ENCODE results near the gene EEF1AKMT1.
"Not testable (repeated sequence)": the region's sequence is repeated elsewhere in the genome, so short reads cannot be mapped to it uniquely, and the experiment has no call there.

Gene EEF1AKMT1

DNA sequence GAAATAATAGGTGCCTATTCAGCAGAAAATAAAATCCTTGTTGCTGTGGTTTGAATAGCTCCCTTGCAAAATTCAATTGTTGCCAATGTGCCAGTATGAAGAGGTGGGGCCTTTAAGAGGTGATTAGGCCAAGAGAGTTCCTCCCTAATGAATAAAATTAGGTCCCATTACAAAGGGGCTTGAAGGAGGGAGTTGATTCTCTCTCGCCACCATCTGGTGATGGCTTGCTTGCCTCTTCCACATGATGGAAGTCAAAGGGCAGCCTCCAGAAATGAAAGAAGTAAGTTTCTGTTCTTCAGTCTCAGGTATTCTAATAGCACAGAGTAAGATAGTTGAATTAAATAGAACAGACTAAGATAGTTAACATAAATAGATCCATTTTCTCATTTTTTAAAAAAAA lies 3.0 kb upstream of the EEF1AKMT1 start:
- no peak for DNase-seq

DNA sequence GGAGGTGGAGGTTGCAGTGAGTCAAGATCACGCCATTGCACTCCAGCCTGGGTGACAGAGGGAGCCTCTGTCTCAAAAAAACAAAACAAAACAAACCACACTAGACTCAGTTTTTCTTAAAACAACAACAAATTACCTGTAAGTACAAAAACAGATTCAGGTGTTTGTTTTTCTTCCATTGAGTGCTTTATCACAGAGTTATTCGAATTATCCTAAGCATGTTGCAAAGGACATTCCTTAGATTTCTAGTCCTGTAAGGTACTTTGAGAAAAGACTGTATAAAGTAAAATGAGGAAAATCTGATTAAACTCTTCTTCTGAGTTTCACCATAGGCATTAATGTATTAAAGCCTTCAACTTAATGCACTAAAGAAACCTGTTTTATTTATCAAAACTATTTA lies 2.2 kb upstream of the EEF1AKMT1 start:
- DNase-seq, result no peak

GRCh38 chr13:20774746-20775145 lies 985 bp upstream of the EEF1AKMT1 start:
- DNase-seq, result no peak

GRCh38 chr13:20772401-20773131 lies 1.2 kb downstream of the EEF1AKMT1 start:
- DNase-seq, result no peak

DNA sequence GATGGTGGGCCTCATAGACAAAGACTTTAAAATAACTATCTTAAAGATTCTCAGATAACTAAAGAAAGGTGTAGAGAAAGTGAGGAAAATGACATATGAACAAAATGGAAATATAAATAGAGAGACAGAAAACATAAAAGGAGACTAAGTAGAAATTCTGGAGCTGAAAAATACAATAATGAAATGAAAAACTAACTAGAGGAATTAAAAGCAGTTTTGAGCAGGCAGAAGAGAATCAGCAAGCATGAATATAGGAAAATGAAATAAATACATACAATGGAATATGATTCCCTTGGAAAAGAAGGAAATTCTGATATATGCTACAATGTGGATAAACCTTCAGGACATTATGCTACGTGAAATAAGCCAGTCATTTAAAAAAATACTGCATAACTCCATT lies 3.9 kb downstream of the EEF1AKMT1 start:
- DNase-seq, result no peak

GRCh38 chr13:20769091-20769490 lies 4.7 kb downstream of the EEF1AKMT1 start:
- no peak for DNase-seq

- DNase-seq, result no peak
Measured at GRCh38 chr13:20767309-20767943, 6.3 kb downstream of the EEF1AKMT1 start.

DNA sequence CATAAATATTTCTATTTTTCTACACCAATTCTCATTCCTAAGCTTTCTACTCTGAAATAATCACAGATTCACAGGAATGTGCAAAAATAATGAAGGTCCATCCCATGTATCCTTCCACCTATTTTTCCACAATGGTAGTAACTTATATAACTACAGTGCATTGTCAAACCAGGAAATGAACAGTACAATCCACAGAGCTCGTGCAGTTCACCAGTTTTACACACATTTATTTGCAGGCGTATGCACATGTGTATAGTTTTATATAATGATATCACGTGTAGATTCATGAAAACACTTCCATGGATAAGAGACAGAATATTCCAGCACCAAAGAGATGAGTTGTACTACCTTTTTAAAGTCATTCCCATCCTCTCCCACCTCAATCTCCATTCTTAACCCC lies 12.9 kb downstream of the EEF1AKMT1 start:
- DNase-seq, result no peak

GRCh38 chr13:20754009-20754408 lies 19.8 kb downstream of the EEF1AKMT1 start:
- no peak for DNase-seq

GRCh38 chr13:20749377-20749776 lies 24.4 kb downstream of the EEF1AKMT1 start:
- no peak for DNase-seq

DNA sequence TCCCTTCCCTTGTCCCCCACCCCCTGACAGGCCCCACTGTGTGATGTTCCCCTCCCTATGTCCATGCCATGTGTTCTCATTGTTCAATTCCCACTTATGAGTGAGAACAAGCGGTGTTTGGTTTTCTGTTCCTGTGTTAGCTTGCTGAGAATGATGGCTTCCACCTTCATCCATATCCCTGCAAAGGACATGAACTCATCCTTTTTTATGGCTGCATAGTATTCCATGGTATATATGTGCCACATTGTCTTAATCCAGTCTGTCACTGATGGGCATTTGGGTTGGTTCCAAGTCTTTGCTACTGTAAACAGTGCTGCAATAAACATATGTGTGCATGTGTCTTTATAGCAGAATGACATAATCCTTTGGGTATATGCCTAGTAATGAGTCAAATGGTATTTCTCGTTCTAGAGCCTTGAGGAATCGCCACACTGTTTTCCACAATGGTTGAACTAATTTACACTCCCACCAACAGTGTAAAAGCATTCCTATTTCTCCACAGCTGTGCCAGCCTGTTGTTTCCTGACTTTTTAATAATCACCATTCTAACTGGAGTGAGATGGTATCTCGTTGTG lies 29.8 kb downstream of the EEF1AKMT1 start:
- DNase-seq, result not testable (repeated sequence)

DNA sequence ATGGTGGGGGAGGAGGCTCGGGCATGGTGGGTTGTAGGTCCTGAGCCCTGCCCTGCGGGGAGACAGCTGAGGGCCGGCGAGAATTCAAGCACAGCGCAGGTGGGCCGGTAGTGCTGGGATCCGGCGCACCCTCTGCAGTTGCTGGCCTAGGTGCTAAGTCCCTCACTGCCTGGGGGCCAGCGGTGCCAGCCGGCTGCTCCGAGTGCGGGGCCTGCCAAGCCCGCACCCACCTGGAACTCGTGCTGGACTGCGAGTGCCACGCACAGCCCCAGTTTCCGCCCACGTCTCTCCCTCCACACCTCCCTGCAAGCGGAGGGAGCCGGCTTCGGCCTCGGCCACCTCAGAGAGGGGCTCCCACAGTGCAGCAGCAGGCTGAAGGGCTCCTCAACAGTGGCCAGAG lies 33.7 kb downstream of the EEF1AKMT1 start:
- DNase-seq, result no peak

DNA sequence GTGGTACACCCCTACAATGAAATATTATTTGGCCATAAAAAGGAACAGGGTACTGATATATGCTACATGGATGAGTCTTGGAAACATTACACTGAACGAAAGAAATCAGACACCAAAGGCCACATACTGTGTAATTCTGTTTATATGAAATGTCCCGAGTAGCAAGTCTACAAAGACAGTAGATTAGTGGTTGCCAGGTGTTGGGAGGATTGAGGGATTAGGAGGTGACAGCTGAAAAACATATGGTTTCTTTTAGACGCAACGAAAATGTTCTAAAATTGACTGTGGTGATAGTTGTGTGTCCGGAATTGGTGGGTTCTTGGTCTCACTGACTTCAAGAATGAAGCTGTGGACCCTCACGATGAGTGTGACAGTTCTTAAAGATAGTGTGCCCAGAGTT lies 35.1 kb downstream of the EEF1AKMT1 start:
- DNase-seq, result no peak

DNA sequence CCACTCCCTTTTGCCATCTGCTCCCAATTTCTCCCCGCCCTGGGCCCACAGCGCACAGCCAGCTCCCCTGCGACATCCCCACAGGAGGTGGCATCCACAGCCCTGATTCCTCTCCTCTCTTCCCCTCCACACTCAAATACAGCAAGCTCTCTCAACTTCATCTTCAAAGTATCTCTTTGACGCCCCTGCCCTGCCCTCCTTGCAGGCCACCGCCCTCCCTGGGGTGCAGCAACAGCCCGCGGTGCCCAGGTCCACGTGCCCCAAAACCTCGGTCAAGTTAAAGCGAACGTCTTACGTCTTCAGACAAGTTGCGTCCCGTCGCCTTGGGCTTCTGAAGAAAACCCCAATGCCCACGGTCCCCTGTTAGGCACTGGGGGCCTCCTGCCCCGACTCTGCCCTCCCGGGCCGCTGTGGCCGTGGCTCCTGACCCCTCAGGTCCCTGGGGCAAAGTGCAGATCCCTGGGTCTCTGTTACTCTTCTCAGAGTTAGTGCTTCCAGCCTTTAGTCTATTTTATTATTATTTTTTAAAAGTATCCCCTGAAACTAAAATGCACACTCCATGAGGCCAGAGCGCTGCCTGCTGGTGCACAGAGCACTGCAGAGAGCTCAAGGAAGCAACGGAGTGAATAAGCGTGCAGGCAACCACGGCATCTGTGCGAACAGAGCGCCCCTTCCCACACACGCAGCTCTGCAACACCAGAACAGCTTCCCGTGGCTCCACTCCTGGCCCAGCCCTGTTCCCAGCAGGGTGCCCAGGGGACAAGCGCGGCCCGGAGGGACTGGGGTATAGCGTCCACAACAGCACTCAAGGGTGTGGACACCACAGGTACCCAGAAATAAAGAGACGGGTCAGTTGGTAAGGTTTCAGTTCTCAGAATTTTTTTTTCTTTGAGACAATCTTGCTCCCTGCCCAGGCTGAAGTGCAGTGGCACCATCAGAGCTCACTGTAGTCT lies 43.9 kb downstream of the EEF1AKMT1 start:
- no peak for DNase-seq

DNA sequence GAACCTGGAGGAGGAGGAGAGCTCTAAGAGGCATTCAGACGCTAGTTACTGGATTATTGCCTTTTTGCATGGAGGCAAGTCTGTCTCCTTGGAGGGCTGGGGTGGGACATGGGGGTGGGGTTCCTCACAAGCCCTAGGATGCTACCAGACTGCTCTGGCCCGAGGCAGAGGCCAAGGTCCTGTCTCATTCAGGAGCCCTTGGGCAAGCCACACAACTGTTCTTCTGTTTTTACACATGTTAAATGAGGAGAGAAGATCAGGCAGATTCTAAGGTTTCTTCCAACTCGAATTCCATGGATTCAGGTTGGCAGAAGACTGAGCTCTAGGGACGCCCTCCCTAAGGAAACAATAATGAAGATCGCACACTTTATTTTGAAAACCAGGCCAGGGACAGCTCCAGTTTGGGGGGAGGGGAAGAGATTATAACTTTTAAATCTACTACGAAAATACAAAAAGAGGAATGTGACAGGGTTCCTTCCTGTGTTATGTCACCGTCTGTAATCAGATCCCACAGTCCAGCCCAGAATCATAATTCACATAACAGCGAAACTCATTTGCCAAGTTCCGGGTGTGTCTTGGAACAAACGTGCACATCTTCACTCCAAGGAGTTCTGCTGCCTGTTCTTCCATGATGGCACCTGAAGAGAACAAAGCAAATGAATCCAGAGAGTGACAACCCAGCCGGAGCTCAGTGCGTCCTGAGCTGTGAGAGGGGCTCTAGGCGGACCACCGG lies 45.0 kb downstream of the EEF1AKMT1 start:
- no peak for DNase-seq

GRCh38 chr13:20727856-20728255 lies 45.9 kb downstream of the EEF1AKMT1 start:
- no peak for DNase-seq

DNA sequence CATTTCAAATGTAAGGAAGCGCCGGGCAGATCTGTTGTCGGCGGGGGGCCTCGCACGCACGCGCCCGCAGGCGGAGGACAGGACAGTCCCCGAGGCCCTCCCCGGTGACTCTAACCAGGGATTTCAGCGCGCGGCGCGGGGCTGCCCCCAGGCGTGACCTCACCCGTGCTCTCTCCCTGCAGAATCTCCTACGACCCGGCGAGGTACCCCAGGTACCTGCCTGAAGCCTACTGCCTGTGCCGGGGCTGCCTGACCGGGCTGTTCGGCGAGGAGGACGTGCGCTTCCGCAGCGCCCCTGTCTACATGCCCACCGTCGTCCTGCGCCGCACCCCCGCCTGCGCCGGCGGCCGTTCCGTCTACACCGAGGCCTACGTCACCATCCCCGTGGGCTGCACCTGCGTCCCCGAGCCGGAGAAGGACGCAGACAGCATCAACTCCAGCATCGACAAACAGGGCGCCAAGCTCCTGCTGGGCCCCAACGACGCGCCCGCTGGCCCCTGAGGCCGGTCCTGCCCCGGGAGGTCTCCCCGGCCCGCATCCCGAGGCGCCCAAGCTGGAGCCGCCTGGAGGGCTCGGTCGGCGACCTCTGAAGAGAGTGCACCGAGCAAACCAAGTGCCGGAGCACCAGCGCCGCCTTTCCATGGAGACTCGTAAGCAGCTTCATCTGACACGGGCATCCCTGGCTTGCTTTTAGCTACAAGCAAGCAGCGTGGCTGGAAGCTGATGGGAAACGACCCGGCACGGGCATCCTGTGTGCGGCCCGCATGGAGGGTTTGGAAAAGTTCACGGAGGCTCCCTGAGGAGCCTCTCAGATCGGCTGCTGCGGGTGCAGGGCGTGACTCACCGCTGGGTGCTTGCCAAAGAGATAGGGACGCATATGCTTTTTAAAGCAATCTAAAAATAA lies 52.1 kb downstream of the EEF1AKMT1 start:
- DNase-seq, result no peak

DNA sequence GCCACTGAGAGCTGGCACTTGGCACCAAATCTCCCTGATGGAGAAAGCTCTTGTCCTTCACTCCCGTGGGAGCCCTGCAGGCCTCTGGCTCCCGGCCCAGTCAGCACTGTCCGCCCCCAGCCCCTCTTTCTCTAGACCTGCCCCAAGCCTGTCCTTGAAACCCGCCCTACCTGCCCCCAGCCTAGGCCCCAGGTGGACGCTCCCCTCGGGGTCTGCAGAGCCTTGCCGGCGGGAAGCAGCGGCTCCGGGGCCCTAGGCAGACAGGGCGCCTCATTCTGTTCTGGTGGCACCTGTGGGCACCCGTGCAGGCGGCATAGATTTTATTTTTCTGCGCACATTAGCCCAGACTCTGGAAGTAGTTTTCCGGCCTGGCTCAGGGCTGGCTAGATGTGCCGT lies 52.7 kb downstream of the EEF1AKMT1 start:
- no peak for DNase-seq

DNA sequence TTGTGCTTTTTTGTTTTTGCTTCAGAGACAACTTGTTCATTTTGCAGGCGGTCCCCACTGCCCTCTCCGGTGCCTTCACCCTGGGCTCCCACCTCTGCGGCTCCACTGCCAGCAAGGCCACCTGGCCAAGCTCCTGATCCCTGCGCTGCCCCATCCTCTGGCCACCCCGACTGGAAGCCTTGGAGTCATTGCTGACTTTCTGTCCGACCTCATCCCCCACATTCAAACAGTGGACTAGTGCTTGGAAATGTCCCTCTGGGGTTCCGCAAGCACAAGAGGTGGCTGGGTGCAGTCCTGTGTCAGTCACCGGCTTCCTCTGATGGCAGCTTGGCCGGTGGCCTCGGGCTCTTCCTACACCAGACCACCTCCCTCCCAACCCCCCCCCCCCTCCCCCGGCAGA lies 53.3 kb downstream of the EEF1AKMT1 start:
- no peak for DNase-seq

DNA sequence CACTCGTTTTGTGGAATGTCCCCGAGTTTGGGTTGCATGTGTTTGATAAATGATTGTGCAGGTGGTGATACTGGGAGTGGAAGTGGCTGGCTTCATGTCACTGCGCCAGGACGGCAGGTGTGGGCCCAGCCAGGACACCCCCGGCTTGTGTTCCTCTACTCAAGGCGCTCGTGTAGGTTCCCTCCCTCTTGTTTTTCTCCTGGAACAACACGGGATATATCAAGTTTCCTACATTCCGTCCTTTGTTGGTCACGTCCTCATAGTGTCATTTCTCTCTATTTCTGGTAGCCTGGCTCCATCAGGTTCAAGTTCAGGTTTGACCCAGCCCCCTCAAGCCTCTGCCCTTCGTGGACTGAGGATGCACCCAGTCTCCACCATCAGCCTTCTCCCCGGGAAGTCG lies 54.0 kb downstream of the EEF1AKMT1 start:
- DNase-seq, result no peak

DNA sequence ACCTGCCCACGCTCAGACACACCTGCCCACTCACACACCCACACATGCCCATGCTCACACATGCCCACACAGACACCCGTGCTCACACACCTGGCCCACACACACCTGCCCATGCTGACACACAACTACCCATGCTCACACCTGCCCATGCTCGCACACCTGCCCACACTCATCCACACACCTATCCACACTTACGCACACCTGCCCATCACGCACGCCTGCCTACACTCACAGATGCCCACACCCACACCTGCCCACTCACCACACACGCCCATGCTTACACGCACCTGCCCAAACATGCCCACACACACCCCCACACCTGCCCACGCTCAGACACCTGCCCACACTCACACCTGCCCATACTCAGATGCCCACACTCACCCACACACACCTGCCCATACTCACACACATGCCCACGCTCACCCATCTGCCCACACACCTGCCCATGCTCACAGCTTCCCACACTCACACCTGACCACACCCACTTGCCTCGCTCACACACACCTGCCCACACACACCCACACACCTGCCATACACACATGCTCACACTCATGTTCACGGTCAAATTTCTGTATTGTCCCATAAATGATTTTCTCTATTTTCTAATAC lies 54.7 kb downstream of the EEF1AKMT1 start:
- no peak for DNase-seq

Data from activated naive CD4-positive, alpha-beta T cell treated with Interleukin-2 at 50 U/mL for 16 hours (primary cell).